ENCODE results near the gene TSPAN9.

GRCh38 chr12:3298603-3299002, 221.4 kb downstream of the TSPAN9 start:
- TF ChIP-seq CTCF (IDR thresholded peaks at IDR 0.05) (no peak), POLR2A (IDR thresholded peaks at IDR 0.05) (no peak)

Measured in tibial nerve (tissue), 3 donors.